HG03066 (cell line): Measurements from ENCODE around the gene KIF17.
"Not testable (repeated sequence)": the region's sequence is repeated elsewhere in the genome, so short reads cannot be mapped to it uniquely, and the experiment has no call there.

Experiments used
- ATAC-seq: cut with Tn5 transposase; IDR thresholded peaks from one replicate; pipeline ENCODE4 v1.9.1; 2021; ENCODE audit warnings: low read depth; ENCODE audit not compliant: unreplicated experiment

Gene KIF17

GRCh38 chr1:20728371-20729154 is 10.8 kb upstream of the KIF17 start:
- no peak for ATAC-seq

GRCh38 chr1:20727746-20728316 is 10.0 kb upstream of the KIF17 start:
- no peak for ATAC-seq

- ATAC-seq = no peak
Observed at GRCh38 chr1:20726932-20727745, 9.3 kb upstream of the KIF17 start.

GRCh38 chr1:20726118-20726911 is 8.5 kb upstream of the KIF17 start:
- no peak for ATAC-seq

GRCh38 chr1:20725189-20726117 is 7.6 kb upstream of the KIF17 start:
- ATAC-seq = no peak

- ATAC-seq = no peak
Observed at GRCh38 chr1:20724364-20725188, 6.8 kb upstream of the KIF17 start.

GRCh38 chr1:20723537-20724363 is 5.9 kb upstream of the KIF17 start:
- no peak for ATAC-seq

GRCh38 chr1:20723159-20723536 is 5.3 kb upstream of the KIF17 start:
- no peak for ATAC-seq

GRCh38 chr1:20721117-20722061 is 3.6 kb upstream of the KIF17 start:
- ATAC-seq = no peak

- ATAC-seq = no peak
Observed at GRCh38 chr1:20720631-20721091, 2.9 kb upstream of the KIF17 start.

- no peak for ATAC-seq
Observed at GRCh38 chr1:20719871-20720620, 2.2 kb upstream of the KIF17 start.

GRCh38 chr1:20719261-20719660 is 1.5 kb upstream of the KIF17 start:
- ATAC-seq = no peak

GRCh38 chr1:20718343-20718882 is 606 bp upstream of the KIF17 start:
- not testable (repeated sequence) for ATAC-seq

- no peak for ATAC-seq
Observed at GRCh38 chr1:20716232-20716631, 1.6 kb downstream of the KIF17 start.

- no peak for ATAC-seq
Observed at GRCh38 chr1:20715406-20715805, 2.4 kb downstream of the KIF17 start.

- ATAC-seq = no peak
Observed at GRCh38 chr1:20713440-20713839, 4.4 kb downstream of the KIF17 start.
